ENCODE data around the gene ZBTB14. TPM values are rescaled to one million over a fixed set of nuclear protein-coding genes. Genes with fewer than 3 reads are reported as not detected.

Gene ZBTB14
- total RNA-seq, 1 donor from 2014 or later: 22.5 TPM

DNA sequence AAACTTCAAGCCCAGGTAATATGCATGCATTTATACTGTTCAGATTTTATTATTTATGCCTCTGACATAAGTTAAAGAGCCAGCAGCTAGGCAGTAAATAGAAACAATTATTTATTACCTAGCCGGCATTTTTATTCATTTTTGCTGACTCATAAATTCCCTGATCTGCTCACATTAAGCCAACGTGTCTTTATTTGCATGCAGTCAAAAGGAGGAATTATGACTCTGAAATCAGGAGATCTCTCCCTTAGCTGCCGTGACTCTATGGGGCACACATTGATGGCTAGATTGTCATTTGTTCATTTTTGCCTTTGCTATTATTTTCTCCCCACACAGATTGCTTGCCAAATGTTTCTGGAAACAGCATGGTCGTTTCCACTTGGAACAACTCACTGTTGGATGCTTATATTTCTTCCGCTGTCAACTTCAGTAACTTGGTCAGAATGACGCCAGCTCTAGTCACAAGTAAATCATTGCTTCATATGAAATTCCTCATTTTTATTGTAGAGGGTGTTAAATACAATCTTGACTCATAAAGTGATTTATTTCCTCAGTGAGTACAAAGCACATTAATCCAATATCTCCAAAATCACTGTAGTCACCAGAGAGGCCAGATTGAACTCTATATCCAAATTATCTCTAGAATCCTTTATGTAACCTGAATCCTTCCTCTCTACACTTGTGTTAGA lies 15.9 kb upstream of the ZBTB14 start:
- Mint-ChIP-seq H3K27ac (no peak overlapping the region), H3K4me1 (no peaks in the 10 kb centered on the region), H3K9me3 (no peaks in the 10 kb centered on the region), H3K27me3 (ENCODE audit: insufficient read depth, low read depth) (peaks cover 3% of the 10 kb centered on the region), H3K36me3 (no peaks in the 10 kb centered on the region), H3K4me3 (no peak overlapping the region)
- Histone ChIP-seq H3K36me3 (no peaks in the 10 kb centered on the region), H3K9me3 (ENCODE audit: low read depth) (no peaks in the 10 kb centered on the region), H3K4me1 (no peaks in the 10 kb centered on the region), H3K4me3 (no peak overlapping the region), H3K27ac (no peak overlapping the region), H3K27me3 (peaks cover 3% of the 10 kb centered on the region), H2AFZ (replicated peaks) (no peak overlapping the region), H3K79me2 (ENCODE audit: low read depth) (no peaks in the 10 kb centered on the region), H4K20me1 (ENCODE audit: low read depth) (no peaks in the 10 kb centered on the region), H3K4me2 (no peak overlapping the region), H3K9ac (no peak overlapping the region), H3F3A (ENCODE audit: low read depth) (peaks cover 15% of the 10 kb centered on the region)
- no peak for TF ChIP-seq EZH2phosphoT487 (IDR thresholded peaks at IDR 0.05)
- TF ChIP-seq EZH2 (IDR thresholded peaks at IDR 0.05): no peak
- TF ChIP-seq, protein P1, sequence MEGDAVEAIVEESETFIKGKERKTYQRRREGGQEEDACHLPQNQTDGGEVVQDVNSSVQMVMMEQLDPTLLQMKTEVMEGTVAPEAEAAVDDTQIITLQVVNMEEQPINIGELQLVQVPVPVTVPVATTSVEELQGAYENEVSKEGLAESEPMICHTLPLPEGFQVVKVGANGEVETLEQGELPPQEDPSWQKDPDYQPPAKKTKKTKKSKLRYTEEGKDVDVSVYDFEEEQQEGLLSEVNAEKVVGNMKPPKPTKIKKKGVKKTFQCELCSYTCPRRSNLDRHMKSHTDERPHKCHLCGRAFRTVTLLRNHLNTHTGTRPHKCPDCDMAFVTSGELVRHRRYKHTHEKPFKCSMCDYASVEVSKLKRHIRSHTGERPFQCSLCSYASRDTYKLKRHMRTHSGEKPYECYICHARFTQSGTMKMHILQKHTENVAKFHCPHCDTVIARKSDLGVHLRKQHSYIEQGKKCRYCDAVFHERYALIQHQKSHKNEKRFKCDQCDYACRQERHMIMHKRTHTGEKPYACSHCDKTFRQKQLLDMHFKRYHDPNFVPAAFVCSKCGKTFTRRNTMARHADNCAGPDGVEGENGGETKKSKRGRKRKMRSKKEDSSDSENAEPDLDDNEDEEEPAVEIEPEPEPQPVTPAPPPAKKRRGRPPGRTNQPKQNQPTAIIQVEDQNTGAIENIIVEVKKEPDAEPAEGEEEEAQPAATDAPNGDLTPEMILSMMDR (IDR thresholded peaks at IDR 0.05): no peak
- DNase-seq (ENCODE audit: low spot score): no peak

DNA sequence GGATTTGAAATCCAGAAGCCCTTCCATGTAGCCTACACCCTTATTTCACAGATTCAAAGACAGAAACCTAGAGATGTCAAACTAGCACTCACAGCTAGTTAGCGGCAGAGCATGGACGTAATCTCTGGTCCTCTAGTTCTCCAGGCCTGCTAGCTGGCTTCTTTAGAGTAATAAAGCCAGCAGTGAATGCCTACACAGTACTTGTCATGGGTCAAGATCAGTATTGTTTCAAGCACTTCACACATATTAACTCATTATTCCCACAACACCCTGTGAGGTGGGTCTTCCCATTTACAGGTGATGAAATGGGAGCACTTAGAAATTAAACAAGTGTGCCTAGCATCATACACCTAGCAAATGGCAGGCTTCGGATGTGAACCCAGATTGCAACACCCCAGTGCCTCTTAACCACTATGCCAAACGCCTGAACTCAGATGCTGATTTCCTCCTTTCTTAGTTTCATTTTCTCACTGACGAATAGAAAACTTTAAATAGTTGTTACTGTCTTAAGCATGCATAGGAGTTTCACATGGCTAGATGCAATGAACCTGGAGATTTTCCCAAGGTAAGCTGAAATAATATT lies 14.5 kb upstream of the ZBTB14 start:
- TF ChIP-seq, protein P1 (IDR thresholded peaks at IDR 0.05): no peak
- TF ChIP-seq EZH2 (IDR thresholded peaks at IDR 0.05): no peak
- TF ChIP-seq EZH2phosphoT487 (IDR thresholded peaks at IDR 0.05): no peak
- H3K36me3 ChIP-seq: no peaks in the 10 kb centered on the region
- H2AFZ ChIP-seq (replicated peaks): no peak overlapping the region
- no peaks in the 10 kb centered on the region for H3K9me3 Mint-ChIP-seq
- H3K27ac Mint-ChIP-seq: no peak overlapping the region
- H3K4me3 Mint-ChIP-seq: no peak overlapping the region
- H3K36me3 Mint-ChIP-seq: no peaks in the 10 kb centered on the region
- no peaks in the 10 kb centered on the region for H3K79me2 ChIP-seq (ENCODE audit: low read depth)
- H3K9me3 ChIP-seq (ENCODE audit: low read depth): no peaks in the 10 kb centered on the region
- peaks cover 2% of the 10 kb centered on the region for H3K27me3 Mint-ChIP-seq (ENCODE audit: insufficient read depth, low read depth)
- H3K27me3 ChIP-seq: peaks cover 3% of the 10 kb centered on the region
- peaks cover 15% of the 10 kb centered on the region for H3F3A ChIP-seq (ENCODE audit: low read depth)
- H3K4me3 ChIP-seq: no peak overlapping the region
- H3K4me1 ChIP-seq: no peaks in the 10 kb centered on the region
- no peak for DNase-seq (ENCODE audit: low spot score)
- no peak overlapping the region for H3K27ac ChIP-seq
- H3K9ac ChIP-seq: no peak overlapping the region
- H4K20me1 ChIP-seq (ENCODE audit: low read depth): no peaks in the 10 kb centered on the region
- H3K4me2 ChIP-seq: no peak overlapping the region
- H3K4me1 Mint-ChIP-seq: no peaks in the 10 kb centered on the region

DNA sequence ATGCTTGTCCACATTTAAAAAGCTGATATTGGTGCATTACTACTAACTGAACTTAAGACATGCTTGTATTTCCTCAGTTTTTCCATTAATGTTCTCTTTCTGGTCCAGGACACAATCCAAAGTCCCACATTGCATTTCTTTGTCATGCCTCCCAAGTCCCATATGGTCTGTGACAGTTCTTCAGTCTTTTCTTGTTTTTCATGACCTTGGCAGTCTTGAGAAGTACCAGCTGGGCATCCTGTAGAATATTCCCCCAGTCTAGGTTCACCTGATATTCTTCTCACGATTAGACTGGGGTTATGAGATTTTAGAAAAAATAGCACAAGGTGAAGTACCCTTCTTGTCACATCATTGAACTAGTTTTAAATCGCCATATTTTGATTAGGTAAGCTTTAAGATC lies 10.3 kb upstream of the ZBTB14 start:
- Histone ChIP-seq H3K36me3 (no peaks in the 10 kb centered on the region), H3K4me2 (no peak overlapping the region), H3K27me3 (peaks cover 28% of the 10 kb centered on the region), H3F3A (ENCODE audit: low read depth) (peaks cover 15% of the 10 kb centered on the region), H3K27ac (no peak overlapping the region), H3K9me3 (ENCODE audit: low read depth) (no peaks in the 10 kb centered on the region), H2AFZ (replicated peaks) (no peak overlapping the region), H3K79me2 (ENCODE audit: low read depth) (no peaks in the 10 kb centered on the region), H3K4me3 (no peak overlapping the region), H4K20me1 (ENCODE audit: low read depth) (no peaks in the 10 kb centered on the region), H3K9ac (no peak overlapping the region), H3K4me1 (no peaks in the 10 kb centered on the region)
- no peak for TF ChIP-seq EZH2phosphoT487 (IDR thresholded peaks at IDR 0.05)
- no peak for TF ChIP-seq EZH2 (IDR thresholded peaks at IDR 0.05)
- TF ChIP-seq, protein P1 (IDR thresholded peaks at IDR 0.05): no peak
- no peaks in the 10 kb centered on the region for H3K9me3 Mint-ChIP-seq
- H3K4me1 Mint-ChIP-seq: no peaks in the 10 kb centered on the region
- H3K4me3 Mint-ChIP-seq: no peak overlapping the region
- DNase-seq (ENCODE audit: low spot score): no peak
- no peaks in the 10 kb centered on the region for H3K27me3 Mint-ChIP-seq (ENCODE audit: insufficient read depth, low read depth)
- H3K27ac Mint-ChIP-seq: no peak overlapping the region
- H3K36me3 Mint-ChIP-seq: no peaks in the 10 kb centered on the region
